Nephron progenitor cell (in vitro differentiated cells): ENCODE measurements around the gene CASP12.

ENCODE experiments used
- DNase-seq: peaks from one replicate; pipeline ENCODE4 v3.0.0; 2021
- H3K27ac Mint-ChIP-seq: 2 replicates; pipeline ENCODE4 v1.8.0; 2021; ENCODE audit warnings: mild to moderate bottlenecking, moderate library complexity, mixed read lengths
- H3K27me3 Mint-ChIP-seq: 2 replicates; pipeline ENCODE4 v1.8.0; 2021; ENCODE audit warnings: mild to moderate bottlenecking, low read depth, mixed read lengths; ENCODE audit not compliant: poor library complexity
- H3K36me3 Mint-ChIP-seq: 2 replicates; pipeline ENCODE4 v1.8.0; 2021; ENCODE audit warnings: low read depth, mixed read lengths
- H3K4me1 Mint-ChIP-seq: 2 replicates; pipeline ENCODE4 v1.8.0; 2021; ENCODE audit warnings: mixed read lengths
- H3K4me3 Mint-ChIP-seq: 2 replicates; pipeline ENCODE4 v1.8.0; 2021; ENCODE audit warnings: mild to moderate bottlenecking, moderate library complexity, mixed read lengths
- H3K9me3 Mint-ChIP-seq: 2 replicates; pipeline ENCODE4 v1.8.0; 2021; ENCODE audit warnings: mild to moderate bottlenecking, moderate library complexity, mixed read lengths
- CTCF ChIP-seq: fragments of 200-600 bp; sonication (generic); IDR thresholded peaks from 2 replicates; pipeline ENCODE4 v1.5.0; 2021; ENCODE audit warnings: antibody characterized with exemption

Gene CASP12

GRCh38 chr11:104898685-104899013, 389 bp upstream of the CASP12 start:
- H3K4me1 Mint-ChIP-seq, result peaks cover 10% of the 10 kb centered on the region
- no peaks in the 10 kb centered on the region for H3K27me3 Mint-ChIP-seq
- no peak overlapping the region for H3K27ac Mint-ChIP-seq
- no peaks in the 10 kb centered on the region for H3K36me3 Mint-ChIP-seq
- no peaks in the 10 kb centered on the region for H3K9me3 Mint-ChIP-seq
- no peak for TF ChIP-seq CTCF
- no peak for DNase-seq
- no peak overlapping the region for H3K4me3 Mint-ChIP-seq

GRCh38 chr11:104895634-104896033, 2.6 kb downstream of the CASP12 start:
- peaks cover 10% of the 10 kb centered on the region for H3K4me1 Mint-ChIP-seq
- H3K27ac Mint-ChIP-seq, result no peak overlapping the region
- H3K9me3 Mint-ChIP-seq, result no peaks in the 10 kb centered on the region
- H3K27me3 Mint-ChIP-seq, result no peaks in the 10 kb centered on the region
- DNase-seq, result no peak
- TF ChIP-seq CTCF, result no peak
- no peaks in the 10 kb centered on the region for H3K36me3 Mint-ChIP-seq
- H3K4me3 Mint-ChIP-seq, result no peak overlapping the region

GRCh38 chr11:104893876-104894275, 4.4 kb downstream of the CASP12 start:
- Mint-ChIP-seq H3K9me3 (no peaks in the 10 kb centered on the region), H3K4me3 (no peak overlapping the region), H3K27ac (no peak overlapping the region), H3K4me1 (peaks cover 10% of the 10 kb centered on the region), H3K36me3 (no peaks in the 10 kb centered on the region), H3K27me3 (no peaks in the 10 kb centered on the region)
- DNase-seq, result no peak
- no peak for TF ChIP-seq CTCF

GRCh38 chr11:104892723-104893511, 5.3 kb downstream of the CASP12 start:
- peaks cover 1% of the 10 kb centered on the region for H3K4me1 Mint-ChIP-seq
- no peaks in the 10 kb centered on the region for H3K27me3 Mint-ChIP-seq
- H3K27ac Mint-ChIP-seq, result no peak overlapping the region
- DNase-seq, result no peak
- no peaks in the 10 kb centered on the region for H3K9me3 Mint-ChIP-seq
- no peak overlapping the region for H3K4me3 Mint-ChIP-seq
- H3K36me3 Mint-ChIP-seq, result no peaks in the 10 kb centered on the region
- TF ChIP-seq CTCF, result no peak

GRCh38 chr11:104891135-104891534, 7.1 kb downstream of the CASP12 start:
- Mint-ChIP-seq H3K4me3 (no peak overlapping the region), H3K9me3 (no peaks in the 10 kb centered on the region), H3K4me1 (no peaks in the 10 kb centered on the region), H3K36me3 (no peaks in the 10 kb centered on the region), H3K27ac (no peak overlapping the region), H3K27me3 (no peaks in the 10 kb centered on the region)
- TF ChIP-seq CTCF, result no peak
- no peak for DNase-seq

- Mint-ChIP-seq H3K27ac (no peak overlapping the region), H3K27me3 (peaks cover 4% of the 10 kb centered on the region), H3K9me3 (no peaks in the 10 kb centered on the region), H3K36me3 (no peaks in the 10 kb centered on the region), H3K4me3 (no peak overlapping the region), H3K4me1 (no peaks in the 10 kb centered on the region)
- TF ChIP-seq CTCF, result no peak
- no peak for DNase-seq
These were observed 14.9 kb downstream of the CASP12 start for GRCh38 chr11:104883342-104883741.
